Activated CD4-positive, alpha-beta T cell treated with anti-CD3 and anti-CD28 coated beads for 4 hours (primary cell): Measurements from ENCODE around the gene DDI2.
"Not testable (repeated sequence)": the region's sequence is repeated elsewhere in the genome, so short reads cannot be mapped to it uniquely, and the experiment has no call there.

Experiments used
- DNase-seq, 2 donors: peaks; one replicate each; pipeline ENCODE4 v3.0.0-alpha.2; 2020

The DDI2 gene

DNA sequence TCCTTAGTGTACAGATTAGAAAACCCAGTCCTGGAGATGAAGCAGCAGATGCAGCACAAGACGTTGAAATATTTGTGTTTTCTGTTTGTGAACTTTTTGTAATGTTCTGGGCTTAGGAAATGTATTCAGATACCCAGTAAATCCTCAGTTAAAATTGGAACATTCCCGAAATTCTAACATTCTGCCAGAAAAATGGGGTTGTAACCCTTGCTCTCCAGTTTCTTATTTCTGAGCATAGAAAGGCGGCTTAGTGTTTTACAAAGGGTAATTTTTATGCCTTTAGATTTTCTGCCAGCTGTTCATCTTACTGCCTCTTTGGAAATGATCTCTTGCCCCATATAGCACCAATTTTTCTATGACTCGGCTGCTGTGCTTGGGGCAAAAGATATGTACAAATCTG lies 20.6 kb downstream of the DDI2 start:
- DNase-seq = no peak

DNA sequence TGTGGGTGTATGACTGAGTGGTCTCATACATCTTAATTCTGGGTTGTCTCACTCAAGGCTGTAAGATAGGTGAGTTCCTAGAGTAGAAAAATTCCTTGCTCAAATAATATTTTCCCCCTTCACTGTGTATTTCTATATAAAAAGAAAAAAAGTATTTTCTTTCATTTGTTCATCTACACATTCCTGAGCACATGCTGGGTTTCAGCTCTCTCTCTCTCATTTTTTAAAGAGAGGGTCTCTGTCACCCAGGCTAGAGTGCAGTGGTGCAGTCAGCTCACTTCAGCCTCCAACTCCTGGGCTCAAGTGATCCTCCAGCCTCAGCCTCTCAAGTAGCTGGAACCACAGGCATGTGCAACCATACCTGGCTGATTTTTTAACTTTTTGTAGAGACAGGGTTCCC lies 22.0 kb downstream of the DDI2 start:
- DNase-seq = no peak

DNA sequence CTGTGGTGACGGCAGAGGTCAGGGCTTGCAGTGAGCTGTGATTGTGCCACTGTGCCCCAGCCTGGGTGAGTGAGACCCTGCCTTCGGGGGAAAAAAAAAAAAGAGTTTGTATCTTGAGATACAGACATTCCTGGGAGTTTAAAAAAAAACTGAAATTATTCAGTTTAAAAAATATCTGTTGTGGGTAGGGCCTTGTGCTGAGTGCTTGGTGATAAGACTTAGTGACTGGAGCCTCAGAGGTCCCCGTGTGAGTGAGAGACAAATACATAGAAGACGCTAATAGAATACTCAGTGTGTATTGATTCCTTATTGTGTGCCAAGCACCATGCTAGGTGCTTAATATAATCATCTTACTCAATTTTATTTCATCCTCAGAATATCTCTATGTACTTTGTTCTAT lies 22.7 kb downstream of the DDI2 start:
- no peak for DNase-seq

GRCh38 chr1:15640667-15641066 lies 23.4 kb downstream of the DDI2 start:
- DNase-seq = no peak

- DNase-seq = no peak
These were observed 32.7 kb downstream of the DDI2 start for GRCh38 chr1:15649937-15650336.

GRCh38 chr1:15650433-15650832 lies 33.2 kb downstream of the DDI2 start:
- no peak for DNase-seq

DNA sequence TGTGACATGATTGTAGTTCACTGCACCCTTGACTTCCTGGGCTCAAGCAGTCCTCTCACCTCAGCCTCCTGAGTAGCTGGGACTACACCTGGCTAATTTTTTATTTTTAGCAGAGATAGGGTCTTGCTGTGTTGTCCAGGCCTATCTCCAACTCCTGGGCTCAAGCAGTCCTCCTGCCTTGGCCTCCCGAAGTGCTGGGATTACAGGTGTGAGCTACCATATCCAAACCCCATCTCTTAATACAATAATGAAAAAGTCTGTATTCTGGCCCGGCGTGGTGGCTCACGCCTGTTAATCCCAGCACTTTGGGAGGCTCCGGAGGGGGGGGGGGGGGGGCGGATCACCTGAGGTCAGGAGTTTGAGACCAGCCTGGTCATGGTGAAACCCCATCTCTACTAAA lies 34.9 kb downstream of the DDI2 start:
- not testable (repeated sequence) for DNase-seq

DNA sequence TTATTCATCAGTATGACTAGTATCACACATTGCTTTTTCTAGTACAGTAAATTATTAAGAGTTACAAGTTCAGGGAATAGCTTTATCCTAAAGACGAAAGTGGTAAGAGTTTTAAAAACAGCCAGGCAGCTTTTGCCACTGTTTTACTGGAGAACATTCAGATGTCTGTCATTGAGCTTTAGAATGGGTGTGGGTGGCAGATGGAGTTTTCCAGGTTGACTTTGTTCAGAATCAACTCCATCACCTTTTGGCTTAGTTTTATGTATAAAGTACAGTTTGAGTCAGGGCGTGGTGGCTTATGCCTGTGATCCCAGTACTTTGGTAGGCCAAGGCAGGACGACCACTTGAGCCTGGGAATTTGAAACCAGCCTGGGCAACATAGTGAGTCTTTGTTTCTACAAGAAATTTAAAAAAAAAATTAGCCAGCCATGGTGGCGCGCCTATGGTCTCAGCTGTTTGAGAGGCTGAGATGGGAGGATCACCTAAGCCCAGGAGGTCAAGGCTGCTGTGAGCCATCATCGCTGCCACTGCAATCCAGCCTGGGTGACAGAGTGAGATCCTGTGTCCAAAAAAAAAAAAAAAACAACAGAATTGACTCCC lies 36.9 kb downstream of the DDI2 start:
- no peak for DNase-seq

- DNase-seq = no peak
These were observed 39.2 kb downstream of the DDI2 start for GRCh38 chr1:15656464-15656863.

- DNase-seq = no peak
These were observed 39.8 kb downstream of the DDI2 start for GRCh38 chr1:15657021-15657420.

- DNase-seq = no peak
These were observed 42.9 kb downstream of the DDI2 start for GRCh38 chr1:15660151-15660550.

GRCh38 chr1:15662477-15662876 lies 45.2 kb downstream of the DDI2 start:
- DNase-seq = no peak

DNA sequence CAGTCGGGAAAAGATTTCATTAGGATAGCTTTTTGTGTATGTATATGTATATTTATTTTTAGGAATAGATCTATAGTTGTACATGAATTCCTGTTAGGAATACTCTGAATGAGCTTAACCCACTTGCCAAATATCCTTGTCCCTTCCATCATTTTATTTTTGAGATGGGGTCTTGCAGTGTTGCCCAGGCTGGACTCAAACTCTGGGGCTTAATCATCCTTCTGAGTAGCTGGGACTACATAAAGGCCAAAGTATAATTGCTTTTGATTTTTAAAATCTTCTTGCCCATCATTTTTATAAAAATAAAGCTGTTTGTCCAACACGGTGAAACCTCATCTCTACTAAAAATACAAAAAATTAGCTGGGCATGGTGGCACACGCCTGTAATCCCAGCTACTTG lies 46.7 kb downstream of the DDI2 start:
- DNase-seq = no peak

GRCh38 chr1:15667362-15667761 lies 50.1 kb downstream of the DDI2 start:
- DNase-seq = no peak

DNA sequence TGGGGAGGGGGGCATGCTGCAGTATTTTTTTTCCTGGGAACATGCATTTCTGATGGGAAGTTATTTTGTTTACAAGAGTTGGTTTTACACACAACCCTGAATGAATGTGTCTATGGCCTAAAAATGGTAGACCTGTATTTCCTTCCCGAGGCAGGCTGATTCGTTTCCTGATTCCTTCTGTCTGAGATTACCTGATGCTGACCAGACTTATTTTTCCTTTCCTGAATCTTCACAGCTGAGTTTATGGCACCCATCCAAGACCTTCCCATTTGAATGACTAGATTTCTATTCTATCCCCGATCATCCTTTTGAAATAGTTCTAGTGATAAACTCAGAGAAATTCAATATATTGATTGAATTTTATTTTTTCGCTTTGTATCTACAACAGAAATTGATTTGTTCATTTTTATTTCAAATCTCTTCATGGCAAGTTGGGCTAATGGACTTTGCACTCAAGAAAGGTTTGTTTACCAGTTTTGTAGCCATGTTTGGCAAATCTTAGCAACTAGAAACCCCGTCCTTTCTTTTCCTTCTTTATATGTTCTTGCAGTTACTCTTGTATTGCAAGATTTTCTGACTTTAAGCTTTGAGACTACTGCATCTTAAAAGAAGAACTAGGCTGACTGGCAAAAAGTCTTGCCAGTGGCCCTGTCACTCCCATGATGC lies 51.0 kb downstream of the DDI2 start:
- DNase-seq = no peak

GRCh38 chr1:15669074-15669473 lies 51.8 kb downstream of the DDI2 start:
- DNase-seq = no peak

DNA sequence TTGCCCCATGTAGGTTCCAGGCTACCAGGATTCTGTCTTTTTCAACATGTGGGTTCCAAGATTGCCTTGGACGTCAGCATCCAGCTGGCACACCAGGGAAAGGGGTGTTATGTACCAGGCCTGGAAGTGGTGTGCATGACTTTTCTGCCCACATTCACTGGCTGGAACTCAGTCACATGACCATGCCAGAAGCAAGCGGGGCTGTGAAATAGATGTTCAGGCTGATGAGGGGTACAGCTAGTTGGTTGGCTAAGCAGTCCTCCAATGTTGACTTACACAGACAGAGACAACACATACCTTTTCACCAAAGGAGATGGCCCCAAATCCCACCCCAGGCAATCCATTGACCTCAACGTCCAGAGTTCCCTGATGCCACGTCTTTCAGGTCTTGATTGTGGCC lies 52.6 kb downstream of the DDI2 start:
- DNase-seq = no peak

DNA sequence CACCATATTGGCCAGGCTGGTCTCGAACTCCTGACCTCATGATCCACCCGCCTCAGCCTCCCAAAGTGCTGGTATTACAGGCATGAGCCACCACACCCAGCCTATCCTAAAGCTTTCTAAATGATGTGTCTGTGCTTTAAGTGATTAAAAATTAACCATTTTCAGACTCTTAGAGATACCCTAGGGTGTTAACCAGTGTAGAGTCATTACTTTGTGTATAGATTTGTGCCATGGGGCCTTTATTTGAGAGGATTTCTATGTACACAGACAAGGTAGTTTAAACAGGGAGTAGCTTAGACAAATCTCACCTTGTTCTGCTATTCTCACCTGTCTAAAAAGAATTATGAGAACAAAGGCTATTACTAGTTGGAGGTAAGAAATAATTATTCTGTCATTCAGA lies 54.2 kb downstream of the DDI2 start:
- DNase-seq = no peak

DNA sequence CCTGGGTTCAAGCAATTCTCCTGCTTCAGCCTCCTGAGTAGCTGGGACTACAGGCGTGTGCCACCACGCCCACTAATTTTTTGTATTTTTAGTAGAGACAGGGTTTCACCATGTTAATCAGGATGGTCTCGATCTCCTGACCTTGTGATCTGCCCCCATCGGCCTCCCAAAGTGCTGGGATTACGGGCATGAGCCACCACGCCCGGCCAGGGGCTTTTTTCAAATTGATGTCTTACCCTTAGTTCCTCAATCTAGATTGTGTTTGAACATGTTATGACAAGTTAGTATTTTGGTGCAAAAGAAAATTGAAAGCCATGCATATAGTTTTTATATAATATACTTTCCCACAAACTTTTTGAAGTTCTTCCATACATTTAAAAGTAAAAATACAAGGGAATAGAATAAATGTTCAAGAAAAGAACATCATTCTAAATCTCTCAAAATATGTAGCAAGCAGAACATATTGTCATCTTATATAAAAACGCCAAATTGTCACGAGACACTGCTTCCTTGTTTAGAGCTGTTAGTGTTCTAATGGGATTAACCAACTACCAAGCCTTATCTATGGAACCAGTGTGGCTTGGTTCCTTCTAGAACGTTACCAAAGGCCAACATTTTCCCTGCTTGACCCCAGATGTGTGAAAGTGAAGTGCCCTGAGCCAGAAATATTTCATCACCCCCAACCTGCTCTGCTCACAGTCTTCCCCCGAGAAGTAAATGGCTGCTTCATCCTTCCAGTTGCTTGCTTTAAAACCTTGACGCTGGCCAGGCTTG lies 57.3 kb downstream of the DDI2 start:
- DNase-seq = no peak

DNA sequence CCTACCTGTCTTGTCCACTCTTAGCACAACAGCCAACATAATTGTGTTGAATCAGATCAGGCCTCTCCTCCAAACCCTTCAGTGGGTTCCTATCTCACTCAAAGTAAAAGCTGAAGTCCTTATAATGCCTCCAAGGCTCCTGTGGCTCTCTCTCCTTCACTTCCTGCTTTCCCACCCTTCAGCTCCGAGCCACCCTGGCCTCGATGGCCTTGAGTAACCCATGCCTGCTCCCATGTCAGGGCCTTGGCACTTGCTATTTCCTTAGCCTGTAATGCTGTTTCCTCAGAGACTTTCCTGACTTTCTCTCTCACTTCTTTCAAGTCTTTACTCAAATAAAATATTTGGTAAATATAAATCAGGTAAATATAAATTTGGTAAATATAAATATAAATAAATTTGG lies 58.8 kb downstream of the DDI2 start:
- no peak for DNase-seq

DNA sequence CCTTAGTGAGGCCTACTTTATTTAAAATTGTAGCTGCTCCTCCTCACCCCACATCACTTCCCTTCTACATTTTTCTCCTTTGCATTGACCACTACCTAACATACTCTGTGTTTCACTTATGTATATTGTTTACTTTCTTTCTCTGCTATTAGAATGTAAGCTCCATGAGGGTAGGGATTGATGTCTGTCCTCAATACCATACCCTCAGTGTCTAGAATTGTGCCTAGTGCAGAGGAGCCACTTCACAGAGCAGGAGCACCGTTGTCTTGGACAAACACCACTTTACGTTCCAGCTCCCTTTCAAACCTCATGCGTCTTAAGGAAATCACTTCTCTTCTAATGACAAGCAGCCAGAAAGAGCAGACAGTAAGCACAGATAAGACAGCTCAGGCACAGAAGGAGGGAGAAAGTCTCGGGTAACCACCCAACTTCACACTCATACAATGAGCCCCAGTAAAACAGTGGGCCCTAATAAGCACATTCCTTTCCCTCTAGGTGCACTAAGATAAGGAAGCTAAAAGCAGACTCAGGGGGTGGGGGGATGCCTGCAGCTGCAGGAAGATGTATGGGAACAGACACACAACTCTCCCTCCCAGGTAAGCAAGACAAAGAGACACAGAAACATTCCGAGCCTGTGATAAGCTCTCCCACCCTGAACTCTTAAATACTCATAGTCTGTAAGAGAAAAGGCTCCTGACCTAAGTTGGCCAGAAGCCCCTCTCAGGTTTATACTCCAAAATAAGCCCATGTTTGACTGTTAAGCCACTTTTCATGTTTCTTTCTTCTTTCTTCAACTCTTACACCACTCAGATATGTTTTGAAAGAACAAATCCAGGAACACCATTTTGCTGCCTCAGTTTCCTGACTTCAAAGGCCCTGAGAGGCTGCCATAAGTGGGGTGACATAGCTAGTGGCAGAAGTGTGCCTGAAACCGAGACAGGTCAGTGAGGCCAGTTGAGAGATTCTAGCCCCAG lies 59.7 kb downstream of the DDI2 start:
- DNase-seq = no peak

- no peak for DNase-seq
These were observed 61.3 kb downstream of the DDI2 start for GRCh38 chr1:15678578-15678977.

DNA sequence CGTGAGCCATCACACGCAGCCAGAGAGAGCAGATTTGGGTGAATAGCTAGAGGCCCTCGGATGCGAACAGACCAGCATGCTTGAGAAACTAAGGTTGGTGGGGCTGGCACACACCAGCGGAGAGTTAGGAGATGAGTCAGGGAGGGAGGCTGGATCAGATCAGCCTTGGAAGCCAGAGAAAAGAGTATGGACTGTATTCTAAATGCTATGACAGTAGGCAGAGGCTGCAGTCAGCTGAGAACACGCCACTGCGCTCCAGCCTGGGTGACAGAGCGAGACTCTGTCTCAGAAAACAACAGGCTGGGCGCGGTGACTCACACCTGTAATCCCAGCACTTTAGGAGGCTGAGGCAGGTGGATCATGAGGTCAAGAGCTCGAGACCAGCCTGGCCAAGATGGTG lies 62.9 kb downstream of the DDI2 start:
- DNase-seq = no peak
